Neural cell (in vitro differentiated cells): Measurements from ENCODE around the gene EXOC6B. TPM values are rescaled to one million over a fixed set of nuclear protein-coding genes. Genes with fewer than 3 reads are reported as not detected.
"Not testable (repeated sequence)": the region's sequence is repeated elsewhere in the genome, so short reads cannot be mapped to it uniquely, and the experiment has no call there.

Source experiments
- H2AFZ ChIP-seq: fragments of 200-600, 300-800 bp; sonication (generic), shearing (Covaris generic); 2 replicates; pipeline ENCODE4 v1.6.0; 2014; ENCODE audit warnings: low read depth, mild to moderate bottlenecking, antibody characterized with exemption, low read length, moderate library complexity
- H3F3A ChIP-seq: fragments of 200-600 bp; shearing (Covaris generic); 2 replicates; pipeline ENCODE4 v1.6.1; 2016; ENCODE audit warnings: mild to moderate bottlenecking, moderate library complexity, mixed read lengths, antibody characterized with exemption, low read length; ENCODE audit not compliant: insufficient read depth, poor library complexity, severe bottlenecking
- H3K27ac ChIP-seq: fragments of 200-600, 300-800 bp; sonication (generic), shearing (Covaris generic); 2 replicates; pipeline ENCODE4 v1.5.1; 2014; ENCODE audit warnings: mild to moderate bottlenecking, low read length, moderate library complexity
- H3K27me3 ChIP-seq: fragments of 300-800, 200-600 bp; sonication (generic), shearing (Covaris generic); 2 replicates; pipeline ENCODE4 v1.6.0; 2014; ENCODE audit warnings: mild to moderate bottlenecking, low read depth, low read length, moderate library complexity; ENCODE audit not compliant: insufficient read depth
- H3K36me3 ChIP-seq: fragments of 300-800, 200-600 bp; sonication (generic), shearing (Covaris generic); 2 replicates; pipeline ENCODE4 v1.5.1; 2014; ENCODE audit warnings: mild to moderate bottlenecking, antibody characterized with exemption, low read length, moderate library complexity; ENCODE audit not compliant: insufficient read depth
- H3K4me2 ChIP-seq: fragments of 300-800, 200-600 bp; sonication (generic), shearing (Covaris generic); 2 replicates; pipeline ENCODE4 v1.6.0; 2014; ENCODE audit warnings: mild to moderate bottlenecking, low read length
- H3K4me3 ChIP-seq: fragments of 300-800, 200-600 bp; sonication (generic), shearing (Covaris generic); 2 replicates; pipeline ENCODE4 v1.5.1; 2014; ENCODE audit warnings: mild to moderate bottlenecking, low read length, moderate library complexity
- H3K79me2 ChIP-seq: fragments of 200-600 bp; shearing (Covaris generic); replicated peaks from 2 replicates; pipeline ENCODE4 v1.6.0; 2014; ENCODE audit warnings: mild to moderate bottlenecking, low read length, moderate library complexity; ENCODE audit not compliant: insufficient read depth
- H3K9ac ChIP-seq: fragments of 300-800, 200-600 bp; sonication (generic), shearing (Covaris generic); 2 replicates; pipeline ENCODE4 v1.6.1; 2016; ENCODE audit warnings: mild to moderate bottlenecking, low read length, mixed read lengths
- H3K9me2 ChIP-seq: fragments of 200-600 bp; shearing (Covaris generic); 2 replicates; pipeline ENCODE4 v1.6.1; 2016; ENCODE audit warnings: mild to moderate bottlenecking, low read length, mixed read lengths; ENCODE audit not compliant: insufficient read depth
- H3K9me3 ChIP-seq: fragments of 200-600, 300-800 bp; sonication (generic), shearing (Covaris generic); 2 replicates; pipeline ENCODE4 v1.6.1; 2016; ENCODE audit warnings: mild to moderate bottlenecking, mixed run types, low read length, moderate library complexity, mixed read lengths
- H4K20me1 ChIP-seq: fragments of 200-600 bp; shearing (Covaris generic); 2 replicates; pipeline ENCODE4 v1.6.1; 2016; ENCODE audit warnings: mild to moderate bottlenecking, mixed run types; ENCODE audit not compliant: insufficient read depth
- CTCF ChIP-seq: fragments of 450-650 bp; IDR thresholded peaks from 2 replicates; pipeline ENCODE4 v1.5.1; 2014; ENCODE audit warnings: antibody characterized with exemption, mild to moderate bottlenecking, moderate library complexity; ENCODE audit not compliant: poor library complexity, severe bottlenecking
- EP300 ChIP-seq: fragments of 450-650 bp; conservative IDR thresholded peaks from 2 replicates; pipeline ENCODE4 v1.6.1; 2014; ENCODE audit warnings: antibody characterized with exemption, mild to moderate bottlenecking, moderate library complexity; ENCODE audit not compliant: poor library complexity, severe bottlenecking
- EZH2 ChIP-seq: fragments of 200-600, 300-800 bp; shearing (Covaris generic), sonication (generic); IDR thresholded peaks from 2 replicates; pipeline ENCODE4 v1.6.1; 2014; ENCODE audit warnings: antibody characterized with exemption, low read length, borderline replicate concordance, mild to moderate bottlenecking; ENCODE audit not compliant: insufficient read depth, poor library complexity, severe bottlenecking
- MXI1 ChIP-seq: fragments of 450-650 bp; conservative IDR thresholded peaks from 2 replicates; pipeline ENCODE4 v1.6.1; 2014; ENCODE audit warnings: antibody characterized with exemption, mild to moderate bottlenecking; ENCODE audit not compliant: poor library complexity, severe bottlenecking
- POLR2AphosphoS5 ChIP-seq: IDR thresholded peaks from 2 replicates; pipeline ENCODE4 v1.6.1; 2012
- RAD21 ChIP-seq: fragments of 450-650 bp; conservative IDR thresholded peaks from 2 replicates; pipeline ENCODE4 v1.6.1; 2014; ENCODE audit warnings: antibody characterized with exemption, mild to moderate bottlenecking, moderate library complexity
- SMC3 ChIP-seq: fragments of 450-650 bp; conservative IDR thresholded peaks from 2 replicates; pipeline ENCODE4 v1.6.1; 2014; ENCODE audit warnings: antibody characterized with exemption, mild to moderate bottlenecking, moderate library complexity; ENCODE audit not compliant: poor library complexity
- TAF1 ChIP-seq: IDR thresholded peaks from 2 replicates; pipeline ENCODE4 v1.6.1; 2012; ENCODE audit warnings: low read depth
- polyA plus RNA-seq: library from polyadenylated mRNA; depleted of rRNA; stranded (reverse); fragments of >200 nt; gene quantifications from 2 replicates; pipeline ENCODE4 v1.2.3, GENCODE V29; 2014
- TF ChIP-seq, protein P1 (sequence below): IDR thresholded peaks from 2 replicates; pipeline ENCODE4 v1.6.1; 2012; ENCODE audit warnings: borderline replicate concordance

The EXOC6B gene
- polyA plus RNA-seq, 1 donor from 2014 or later: 23.4 TPM

DNA sequence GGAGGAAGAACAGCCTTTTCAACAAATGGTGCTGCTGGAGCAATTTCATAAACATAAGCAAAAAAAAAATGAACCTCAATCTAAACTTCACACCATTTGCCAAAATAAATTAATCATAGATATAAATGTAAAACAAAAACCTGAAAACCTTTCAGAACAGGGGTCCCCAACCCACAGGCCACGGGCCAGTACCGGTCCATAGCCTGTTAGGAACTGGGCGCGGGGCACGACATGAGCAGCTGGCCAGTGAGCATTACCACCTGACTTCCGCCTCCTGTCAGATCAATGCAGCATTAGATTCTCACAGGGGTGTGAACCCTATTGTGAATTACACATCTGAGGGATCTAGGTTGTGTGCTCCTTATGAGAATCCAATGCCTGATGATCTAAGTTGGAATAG, 176.0 kb downstream of the EXOC6B start:
- Histone ChIP-seq H3K9me2 (no peaks in the 10 kb centered on the region), H3K4me2 (no peak overlapping the region), H3K27ac (no peak overlapping the region), H2AFZ (no peak overlapping the region), H3K9ac (no peak overlapping the region), H3K9me3 (no peaks in the 10 kb centered on the region), H3K36me3 (no peaks in the 10 kb centered on the region), H4K20me1 (no peaks in the 10 kb centered on the region), H3F3A (no peaks in the 10 kb centered on the region), H3K4me3 (no peak overlapping the region), H3K79me2 (no peaks in the 10 kb centered on the region), H3K27me3 (no peaks in the 10 kb centered on the region)
- TF ChIP-seq CTCF: no peak
- TF ChIP-seq EZH2: no peak
- TF ChIP-seq SMC3: no peak
- TF ChIP-seq POLR2AphosphoS5: no peak
- TF ChIP-seq, protein P1, sequence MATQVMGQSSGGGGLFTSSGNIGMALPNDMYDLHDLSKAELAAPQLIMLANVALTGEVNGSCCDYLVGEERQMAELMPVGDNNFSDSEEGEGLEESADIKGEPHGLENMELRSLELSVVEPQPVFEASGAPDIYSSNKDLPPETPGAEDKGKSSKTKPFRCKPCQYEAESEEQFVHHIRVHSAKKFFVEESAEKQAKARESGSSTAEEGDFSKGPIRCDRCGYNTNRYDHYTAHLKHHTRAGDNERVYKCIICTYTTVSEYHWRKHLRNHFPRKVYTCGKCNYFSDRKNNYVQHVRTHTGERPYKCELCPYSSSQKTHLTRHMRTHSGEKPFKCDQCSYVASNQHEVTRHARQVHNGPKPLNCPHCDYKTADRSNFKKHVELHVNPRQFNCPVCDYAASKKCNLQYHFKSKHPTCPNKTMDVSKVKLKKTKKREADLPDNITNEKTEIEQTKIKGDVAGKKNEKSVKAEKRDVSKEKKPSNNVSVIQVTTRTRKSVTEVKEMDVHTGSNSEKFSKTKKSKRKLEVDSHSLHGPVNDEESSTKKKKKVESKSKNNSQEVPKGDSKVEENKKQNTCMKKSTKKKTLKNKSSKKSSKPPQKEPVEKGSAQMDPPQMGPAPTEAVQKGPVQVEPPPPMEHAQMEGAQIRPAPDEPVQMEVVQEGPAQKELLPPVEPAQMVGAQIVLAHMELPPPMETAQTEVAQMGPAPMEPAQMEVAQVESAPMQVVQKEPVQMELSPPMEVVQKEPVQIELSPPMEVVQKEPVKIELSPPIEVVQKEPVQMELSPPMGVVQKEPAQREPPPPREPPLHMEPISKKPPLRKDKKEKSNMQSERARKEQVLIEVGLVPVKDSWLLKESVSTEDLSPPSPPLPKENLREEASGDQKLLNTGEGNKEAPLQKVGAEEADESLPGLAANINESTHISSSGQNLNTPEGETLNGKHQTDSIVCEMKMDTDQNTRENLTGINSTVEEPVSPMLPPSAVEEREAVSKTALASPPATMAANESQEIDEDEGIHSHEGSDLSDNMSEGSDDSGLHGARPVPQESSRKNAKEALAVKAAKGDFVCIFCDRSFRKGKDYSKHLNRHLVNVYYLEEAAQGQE: no peak

DNA sequence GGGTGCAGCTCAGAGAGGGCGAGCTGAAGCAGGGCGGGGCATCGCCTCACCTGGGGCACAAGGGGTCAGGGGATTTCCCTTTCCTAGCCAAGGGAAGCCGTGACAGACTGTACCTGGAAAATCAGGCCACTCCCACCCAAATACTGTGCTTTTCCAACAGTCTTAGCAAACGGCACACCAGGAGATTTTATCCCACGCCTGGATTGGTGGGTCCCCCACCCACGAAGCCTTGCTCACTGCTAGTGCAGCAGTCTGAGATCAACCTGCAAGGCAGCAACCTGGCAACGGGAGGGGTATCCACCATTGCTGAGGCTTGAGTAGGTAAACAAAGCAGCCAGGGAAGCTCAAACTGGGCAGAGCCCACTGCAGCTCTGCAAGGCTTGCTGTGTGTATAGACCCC, 184.6 kb downstream of the EXOC6B start:
- H3K9me3 ChIP-seq, H3K79me2 ChIP-seq, H3K27me3 ChIP-seq, H2AFZ ChIP-seq, H3K4me2 ChIP-seq, H3K27ac ChIP-seq, H3K4me3 ChIP-seq, H4K20me1 ChIP-seq, H3K36me3 ChIP-seq, H3F3A ChIP-seq, H3K9me2 ChIP-seq, H3K9ac ChIP-seq: not testable (repeated sequence)

- Histone ChIP-seq H3K27ac (no peak overlapping the region), H3K36me3 (no peaks in the 10 kb centered on the region), H3K4me2 (no peak overlapping the region), H3K79me2 (no peaks in the 10 kb centered on the region), H3K4me3 (no peak overlapping the region), H3K9ac (no peak overlapping the region), H3K9me3 (no peaks in the 10 kb centered on the region), H3F3A (no peaks in the 10 kb centered on the region), H3K27me3 (no peaks in the 10 kb centered on the region), H2AFZ (no peak overlapping the region), H4K20me1 (no peaks in the 10 kb centered on the region), H3K9me2 (no peaks in the 10 kb centered on the region)
- no peak for TF ChIP-seq RAD21
- TF ChIP-seq SMC3: no peak
- TF ChIP-seq, protein P1: no peak
- no peak for TF ChIP-seq EP300
- TF ChIP-seq MXI1: no peak
- no peak for TF ChIP-seq CTCF
- TF ChIP-seq TAF1: no peak
- no peak for TF ChIP-seq POLR2AphosphoS5
- no peak for TF ChIP-seq EZH2
Measured at GRCh38 chr2:72638600-72639211, 187.1 kb downstream of the EXOC6B start.
